ENCODE data around the gene KCNC1. TPM values are rescaled to one million over a fixed set of nuclear protein-coding genes. Genes with fewer than 3 reads are reported as not detected.

KCNC1 gene
- total and polyA plus RNA-seq, 9 of the 15 experiments (the other 6 are each of a cell fraction or from before 2014, with no cell fraction given): 0.05 to 0.08 TPM; not detected in 7

- TF ChIP-seq ZNF41 (CRISPR knock-in tag; conservative IDR thresholded peaks at IDR 0.05): no peak
- no peak for FAIRE-seq
Observed at GRCh38 chr11:17724020-17724908, 10.3 kb upstream of the KCNC1 start.

GRCh38 chr11:17725174-17725573 is 9.4 kb upstream of the KCNC1 start:
- H3K27ac ChIP-seq (ENCODE audit: extremely low read depth, low read depth, low read length): no peak overlapping the region
- H3K4me2 ChIP-seq (ENCODE audit: insufficient read depth, low read length): no peak overlapping the region
- H3K9me1 ChIP-seq (ENCODE audit: control insufficient read depth, insufficient read depth, low read length): no peaks in the 10 kb centered on the region
- no peak for ATAC-seq
- no peaks in the 10 kb centered on the region for H4K20me1 ChIP-seq (replicated peaks; ENCODE audit: control insufficient read depth, insufficient read depth, low read length)
- H3K27me3 ChIP-seq (ENCODE audit: control insufficient read depth in 2 of 2, insufficient read depth in 2 of 2, low read length in 2 of 2): peaks cover 0 to 23% of the 10 kb centered on the region in 2 experiments; a peak in 2 of 5 replicates
- no peak for FAIRE-seq
- no peak overlapping the region for H3K4me3 ChIP-seq
- no peak overlapping the region for H3K9ac ChIP-seq (ENCODE audit: insufficient read depth in 1 of 2, low read depth in 2 of 2, low read length in 2 of 2)
- CTCF ChIA-PET (ENCODE audit: low intra/inter-chr PET ratio): no interaction called here
- H3K79me2 ChIP-seq (ENCODE audit: control insufficient read depth, insufficient read depth, low read length): no peaks in the 10 kb centered on the region
- no peak overlapping the region for H2AFZ ChIP-seq (ENCODE audit: low read depth, low read length)
- 0% methylated on average over 2 of the region's 2 CpGs for WGBS (ENCODE audit: insufficient coverage, low coverage, missing lambda C conversion rate)
- in situ Hi-C loops (cut with MboI) (loop anchor here (10.0 kb wide), 1 partner anchor 120 kb away; no protein-coding TSS in a partner anchor), intact Hi-C loops (cut with micrococcal nuclease) (no loop called here)
- no peaks in the 10 kb centered on the region for H3K9me3 ChIP-seq (replicated peaks; ENCODE audit: control insufficient read depth, insufficient read depth, low read depth, low read length)
- no peaks in the 10 kb centered on the region for H3K36me3 ChIP-seq (ENCODE audit: control insufficient read depth, insufficient read depth, low read length)
- BruUV-seq (replicated peaks): no TSS peak
- DNase-seq (ENCODE audit: extremely low read depth in 1 of 4, low spot score in 3 of 4): no peak
- POLR2A ChIA-PET: no interaction called here
- H3K4me1 ChIP-seq (replicated peaks in 1 of 2; ENCODE audit: control insufficient read depth in 2 of 2, insufficient read depth in 2 of 2, low read length in 2 of 2): peaks cover 0 to 10% of the 10 kb centered on the region in 2 experiments; a peak in 2 of 5 replicates
- no peak for TF ChIP-seq MITF (IDR thresholded peaks at IDR 0.05)
- TF ChIP-seq SRF (CRISPR knock-in tag; IDR thresholded peaks at IDR 0.05): no peak
- TF ChIP-seq ZNF707 (CRISPR knock-in tag; conservative IDR thresholded peaks at IDR 0.05): no peak
- TF ChIP-seq CTCFL (IDR thresholded peaks at IDR 0.05; ENCODE audit: borderline replicate concordance, insufficient read depth, low read depth, low read length, poor library complexity, severe bottlenecking): no peak
- no peak for TF ChIP-seq ZNF436 (CRISPR knock-in tag; IDR thresholded peaks at IDR 0.05)
- no peak for TF ChIP-seq PPARD (CRISPR knock-in tag; IDR thresholded peaks at IDR 0.05)
- TF ChIP-seq, protein P1, sequence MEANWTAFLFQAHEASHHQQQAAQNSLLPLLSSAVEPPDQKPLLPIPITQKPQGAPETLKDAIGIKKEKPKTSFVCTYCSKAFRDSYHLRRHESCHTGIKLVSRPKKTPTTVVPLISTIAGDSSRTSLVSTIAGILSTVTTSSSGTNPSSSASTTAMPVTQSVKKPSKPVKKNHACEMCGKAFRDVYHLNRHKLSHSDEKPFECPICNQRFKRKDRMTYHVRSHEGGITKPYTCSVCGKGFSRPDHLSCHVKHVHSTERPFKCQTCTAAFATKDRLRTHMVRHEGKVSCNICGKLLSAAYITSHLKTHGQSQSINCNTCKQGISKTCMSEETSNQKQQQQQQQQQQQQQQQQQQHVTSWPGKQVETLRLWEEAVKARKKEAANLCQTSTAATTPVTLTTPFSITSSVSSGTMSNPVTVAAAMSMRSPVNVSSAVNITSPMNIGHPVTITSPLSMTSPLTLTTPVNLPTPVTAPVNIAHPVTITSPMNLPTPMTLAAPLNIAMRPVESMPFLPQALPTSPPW (CRISPR knock-in tag; IDR thresholded peaks at IDR 0.05): no peak

More at GRCh38 chr11:17724020-17724908, 10.3 kb upstream of the KCNC1 start:
- Histone ChIP-seq H2AFZ (ENCODE audit: low read depth, low read length) (no peak overlapping the region), H3K4me1 (replicated peaks in 1 of 2; ENCODE audit: control insufficient read depth in 2 of 2, insufficient read depth in 2 of 2, low read length in 2 of 2) (peaks cover 0 to 10% of the 10 kb centered on the region in 2 experiments; a peak in 2 of 5 replicates), H3K27ac (ENCODE audit: extremely low read depth, low read depth, low read length) (no peak overlapping the region), H4K20me1 (replicated peaks; ENCODE audit: control insufficient read depth, insufficient read depth, low read length) (no peaks in the 10 kb centered on the region), H3K36me3 (ENCODE audit: control insufficient read depth, insufficient read depth, low read length) (no peaks in the 10 kb centered on the region), H3K27me3 (ENCODE audit: control insufficient read depth in 2 of 2, insufficient read depth in 2 of 2, low read length in 2 of 2) (peaks cover 0 to 19% of the 10 kb centered on the region in 2 experiments; a peak in 2 of 5 replicates), H3K9me3 (replicated peaks; ENCODE audit: control insufficient read depth, insufficient read depth, low read depth, low read length) (no peaks in the 10 kb centered on the region), H3K4me2 (ENCODE audit: insufficient read depth, low read length) (no peak overlapping the region), H3K9ac (ENCODE audit: insufficient read depth in 1 of 2, low read depth in 2 of 2, low read length in 2 of 2) (no peak overlapping the region), H3K4me3 (no peak overlapping the region), H3K79me2 (ENCODE audit: control insufficient read depth, insufficient read depth, low read length) (no peaks in the 10 kb centered on the region), H3K9me1 (ENCODE audit: control insufficient read depth, insufficient read depth, low read length) (no peaks in the 10 kb centered on the region)
- intact Hi-C loops (cut with micrococcal nuclease) (no loop called here), in situ Hi-C loops (cut with MboI) (loop anchor here (10.0 kb wide), 1 partner anchor 119 kb away; no protein-coding TSS in a partner anchor)
- DNase-seq (ENCODE audit: extremely low read depth in 1 of 4, low spot score in 3 of 4): no peak
- ATAC-seq: no peak
- ChIA-PET POLR2A (no interaction called here), CTCF (ENCODE audit: low intra/inter-chr PET ratio) (no interaction called here)
- 0% methylated on average over 10 of the region's 10 CpGs for WGBS (ENCODE audit: insufficient coverage, low coverage, missing lambda C conversion rate)
- no TSS peak for BruUV-seq (replicated peaks)

All from K562 (cell line).